ENCODE results near the gene ZNF608. TPM values are rescaled to one million over a fixed set of nuclear protein-coding genes. Genes with fewer than 3 reads are reported as not detected.

The ZNF608 gene
- total RNA-seq, 6 experiments from 2014 or later, result 3.9 to 6.5 (median 4.9) TPM

- Histone ChIP-seq H3K36me3 (no peaks in the 10 kb centered on the region), H3K4me3 (no peak overlapping the region), H3K4me1 (peaks cover 0 to 25% (median 10%) of the 10 kb centered on the region in 4 donors), H3K27me3 (no peaks in the 10 kb centered on the region), H3K27ac (no peak overlapping the region), H3K9me3 (no peaks in the 10 kb centered on the region)
- no peak for TF ChIP-seq POLR2A (IDR thresholded peaks at IDR 0.05)
- TF ChIP-seq, protein P1, sequence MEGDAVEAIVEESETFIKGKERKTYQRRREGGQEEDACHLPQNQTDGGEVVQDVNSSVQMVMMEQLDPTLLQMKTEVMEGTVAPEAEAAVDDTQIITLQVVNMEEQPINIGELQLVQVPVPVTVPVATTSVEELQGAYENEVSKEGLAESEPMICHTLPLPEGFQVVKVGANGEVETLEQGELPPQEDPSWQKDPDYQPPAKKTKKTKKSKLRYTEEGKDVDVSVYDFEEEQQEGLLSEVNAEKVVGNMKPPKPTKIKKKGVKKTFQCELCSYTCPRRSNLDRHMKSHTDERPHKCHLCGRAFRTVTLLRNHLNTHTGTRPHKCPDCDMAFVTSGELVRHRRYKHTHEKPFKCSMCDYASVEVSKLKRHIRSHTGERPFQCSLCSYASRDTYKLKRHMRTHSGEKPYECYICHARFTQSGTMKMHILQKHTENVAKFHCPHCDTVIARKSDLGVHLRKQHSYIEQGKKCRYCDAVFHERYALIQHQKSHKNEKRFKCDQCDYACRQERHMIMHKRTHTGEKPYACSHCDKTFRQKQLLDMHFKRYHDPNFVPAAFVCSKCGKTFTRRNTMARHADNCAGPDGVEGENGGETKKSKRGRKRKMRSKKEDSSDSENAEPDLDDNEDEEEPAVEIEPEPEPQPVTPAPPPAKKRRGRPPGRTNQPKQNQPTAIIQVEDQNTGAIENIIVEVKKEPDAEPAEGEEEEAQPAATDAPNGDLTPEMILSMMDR (IDR thresholded peaks at IDR 0.05), result no peak
- WGBS (ENCODE audit: insufficient coverage, low coverage, low lambda C conversion rate, missing lambda C conversion rate), result 67% methylated on average over 4 of the region's 4 CpGs
- DNase-seq, result no peak
- ATAC-seq, result no peak
- intact Hi-C loops (cut with DNase I), result no loop called here
Observed at GRCh38 chr5:124725040-124725434, 21.4 kb downstream of the ZNF608 start.

DNA sequence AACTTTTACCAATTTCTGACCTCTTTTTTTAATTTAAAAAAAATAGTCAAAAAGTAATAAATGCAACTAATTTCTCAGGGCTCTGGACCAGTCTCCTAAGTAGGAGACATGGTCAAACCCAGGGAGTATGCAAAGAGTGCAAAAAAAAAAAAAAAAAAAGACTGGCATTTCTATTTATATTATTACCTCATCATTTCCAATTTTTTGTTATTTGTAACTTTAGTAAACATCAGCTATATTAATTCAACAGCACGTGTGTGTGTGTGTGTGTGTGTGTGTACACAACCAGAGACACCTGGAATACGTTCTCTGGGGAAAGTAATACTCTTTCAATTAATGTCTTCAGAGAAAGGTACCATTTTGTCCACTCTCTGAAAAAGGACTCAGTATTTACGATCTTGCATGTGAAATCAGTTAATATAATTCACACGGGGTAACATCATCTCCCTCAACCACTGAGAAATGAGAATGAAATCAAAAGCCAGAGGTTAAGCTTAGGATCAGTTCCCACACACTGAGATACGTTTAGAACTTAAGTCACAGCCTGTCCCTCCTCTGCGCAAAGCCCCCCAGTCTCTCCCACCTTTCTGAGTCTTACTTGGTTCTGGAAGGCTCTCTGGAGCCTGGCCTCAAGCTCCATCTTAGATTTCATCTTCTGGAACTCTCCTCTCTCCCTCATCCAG lies 21.9 kb downstream of the ZNF608 start:
- Histone ChIP-seq H3K9me3 (no peaks in the 10 kb centered on the region), H3K4me3 (no peak overlapping the region), H3K4me1 (peaks cover 0 to 25% (median 10%) of the 10 kb centered on the region in 4 donors), H3K27ac (no peak overlapping the region), H3K36me3 (no peaks in the 10 kb centered on the region), H3K27me3 (no peaks in the 10 kb centered on the region)
- TF ChIP-seq, protein P1 (IDR thresholded peaks at IDR 0.05), result no peak
- TF ChIP-seq POLR2A (IDR thresholded peaks at IDR 0.05), result no peak
- ATAC-seq (no peak), DNase-seq (no peak)
- WGBS (ENCODE audit: insufficient coverage, low coverage, low lambda C conversion rate, missing lambda C conversion rate), result 65% methylated on average over 5 of the region's 6 CpGs
- intact Hi-C loops (cut with DNase I), result no loop called here

DNA sequence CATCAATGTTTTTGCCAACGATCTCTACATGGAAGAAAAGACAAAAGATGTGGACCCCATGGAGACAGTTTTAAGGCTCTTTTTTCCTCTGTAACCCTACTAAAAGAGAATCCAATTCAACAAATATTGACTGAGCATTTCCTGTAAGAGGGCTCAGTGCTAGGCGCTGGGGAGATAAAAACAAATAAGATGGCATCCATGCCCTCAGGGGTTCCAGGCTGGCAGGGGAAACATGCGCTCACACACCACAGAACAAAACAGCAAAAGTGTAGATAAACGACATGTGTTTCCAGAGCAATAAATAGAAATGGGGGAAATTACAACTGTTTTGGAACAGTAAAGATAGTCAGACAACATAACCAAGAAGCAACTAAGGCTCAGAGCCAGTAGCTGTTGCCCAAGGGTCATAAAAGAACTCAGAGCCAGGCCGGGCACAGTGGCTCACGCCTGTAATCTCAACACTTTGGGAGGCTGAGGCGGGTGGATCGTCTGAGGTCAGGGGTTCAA lies 25.2 kb downstream of the ZNF608 start:
- WGBS (ENCODE audit: insufficient coverage, low coverage, low lambda C conversion rate, missing lambda C conversion rate), result 62% methylated on average over 7 of the region's 8 CpGs
- TF ChIP-seq, protein P1 (IDR thresholded peaks at IDR 0.05), result no peak
- no peak for TF ChIP-seq POLR2A (IDR thresholded peaks at IDR 0.05)
- no peaks in the 10 kb centered on the region for H3K36me3 ChIP-seq
- DNase-seq, result no peak
- intact Hi-C loops (cut with DNase I), result no loop called here
- no peaks in the 10 kb centered on the region for H3K27me3 ChIP-seq
- no peak overlapping the region for H3K4me3 ChIP-seq
- ATAC-seq, result no peak
- H3K27ac ChIP-seq, result no peak overlapping the region
- no peaks in the 10 kb centered on the region for H3K9me3 ChIP-seq
- peaks cover 0 to 21% (median 10%) of the 10 kb centered on the region in 4 donors for H3K4me1 ChIP-seq

DNA sequence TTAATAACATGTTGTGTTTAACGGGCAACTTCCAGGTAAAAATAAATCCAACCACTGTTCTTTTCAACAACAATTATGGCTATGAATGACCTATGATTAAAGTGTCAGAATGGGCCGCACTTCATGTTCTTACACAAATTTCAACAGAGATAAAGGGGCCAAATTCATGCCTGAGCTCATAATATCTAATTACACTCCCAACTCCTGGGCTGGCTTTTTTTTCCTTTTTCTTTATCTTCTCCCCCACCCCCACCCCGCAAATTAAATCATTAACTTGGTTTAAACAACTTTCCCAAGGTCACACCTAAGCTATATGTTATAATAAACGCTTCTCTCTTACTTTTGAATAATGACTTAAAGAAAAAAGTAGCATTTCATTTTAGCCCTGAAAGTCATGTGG lies 25.8 kb downstream of the ZNF608 start:
- Histone ChIP-seq H3K27me3 (no peaks in the 10 kb centered on the region), H3K27ac (no peak overlapping the region), H3K4me1 (peaks cover 0 to 14% (median 6%) of the 10 kb centered on the region in 4 donors), H3K36me3 (no peaks in the 10 kb centered on the region), H3K4me3 (no peak overlapping the region), H3K9me3 (no peaks in the 10 kb centered on the region)
- no peak for DNase-seq
- 46% methylated on average over 4 of the region's 4 CpGs for WGBS (ENCODE audit: insufficient coverage, low coverage, low lambda C conversion rate, missing lambda C conversion rate)
- intact Hi-C loops (cut with DNase I), result no loop called here
- TF ChIP-seq, protein P1 (IDR thresholded peaks at IDR 0.05), result no peak
- TF ChIP-seq POLR2A (IDR thresholded peaks at IDR 0.05), result no peak
- no peak for ATAC-seq

Data from right lobe of liver (tissue), 6 donors.